H1 (cell line): Measurements from ENCODE around the gene ARF3. TPM values are rescaled to one million over a fixed set of nuclear protein-coding genes. Genes with fewer than 3 reads are reported as not detected.

Source experiments
- JUN ChIP-seq: IDR thresholded peaks from 2 replicates; pipeline ENCODE4 v1.6.1; 2011; ENCODE audit warnings: low read depth, mild to moderate bottlenecking, improper control_type of control experiment, low read length
- KDM5A ChIP-seq: fragments of 200-600 bp; IDR thresholded peaks from 2 replicates; pipeline ENCODE4 v1.7.1; 2012; ENCODE audit warnings: mild to moderate bottlenecking, low read length, inconsistent platforms, mixed read lengths
- POLR2AphosphoS5 ChIP-seq: IDR thresholded peaks from 2 replicates; pipeline ENCODE4 v1.6.1; 2011; ENCODE audit warnings: low read depth, low read length
- SIX5 ChIP-seq: IDR thresholded peaks from 2 replicates; pipeline ENCODE4 v1.6.1; 2011; ENCODE audit warnings: mild to moderate bottlenecking, low read depth, low read length
- TAF7 ChIP-seq: optimal IDR thresholded peaks from 2 replicates; pipeline ENCODE3; 2011; ENCODE audit warnings: low read depth, mild to moderate bottlenecking, inconsistent platforms, low read length, moderate library complexity, borderline replicate concordance
- polyA plus RNA-seq, 7 experiments: library from polyadenylated mRNA; depleted of rRNA in 3 of 7; stranded (reverse) in 5 of 7; unstranded in 2 of 7; fragments of >200 nt in 5 of 7; fragments of 200-250 nt in 2 of 7; gene quantifications; 1 replicate in 5 of 7; 2 replicates in 1 of 7; 4 replicates in 1 of 7; pipeline versions ENCODE4 v1.2.1 to v1.2.3, GENCODE V29; 2011 to 2013; ENCODE audit warnings: missing spikeins in 2 of 7, mixed read lengths in 2 of 7
- total RNA-seq: library from RNA; stranded (reverse); fragmentation: NEBNext Ultra II Directional; extraction: Animal tissue kit (Norgen Biotek cat#: 25700); gene quantifications from 2 replicates; pipeline ENCODE4 v1.2.1, GENCODE V29; 2021

ARF3 gene
- total and polyA plus RNA-seq, 2 of the 8 experiments (the other 6 are each of a cell fraction or from before 2014, with no cell fraction given) = 231 to 250 TPM

GRCh38 chr12:48969833-48970701 is 12.8 kb upstream of the ARF3 start (continued):
- TF ChIP-seq KDM5A (no peak), TAF7 (no peak), JUN (no peak), SIX5 (no peak), POLR2AphosphoS5 (no peak)
- TF ChIP-seq, all 59 proteins: peak for 9
